ENCODE results near the gene HAUS8.
"Not testable (repeated sequence)": the region's sequence is repeated elsewhere in the genome, so short reads cannot be mapped to it uniquely, and the experiment has no call there.

HAUS8 gene

GRCh38 chr19:17101686-17102628 is 26.7 kb upstream of the HAUS8 start:
- no peak for DNase-seq (ENCODE audit: low read depth in 2 of 2)

GRCh38 chr19:17098326-17098725 is 23.1 kb upstream of the HAUS8 start:
- DNase-seq (ENCODE audit: low read depth in 2 of 2): no peak

GRCh38 chr19:17097593-17098126 is 22.4 kb upstream of the HAUS8 start:
- DNase-seq (ENCODE audit: low read depth in 2 of 2): no peak

- no peak for DNase-seq (ENCODE audit: low read depth in 2 of 2)
Observed at GRCh38 chr19:17095141-17095919, 20.1 kb upstream of the HAUS8 start.

- not testable (repeated sequence) for DNase-seq (ENCODE audit: low read depth in 2 of 2)
Observed at GRCh38 chr19:17094694-17095093, 19.4 kb upstream of the HAUS8 start.

- no peak for DNase-seq (ENCODE audit: low read depth in 2 of 2)
Observed at GRCh38 chr19:17092696-17093095, 17.4 kb upstream of the HAUS8 start.

GRCh38 chr19:17091758-17092333 is 16.6 kb upstream of the HAUS8 start:
- no peak for DNase-seq (ENCODE audit: low read depth in 2 of 2)

GRCh38 chr19:17090583-17090982 is 15.3 kb upstream of the HAUS8 start:
- DNase-seq (ENCODE audit: low read depth in 2 of 2): no peak

GRCh38 chr19:17088552-17088951 is 13.3 kb upstream of the HAUS8 start:
- DNase-seq (ENCODE audit: low read depth in 2 of 2): no peak

GRCh38 chr19:17086834-17087233 is 11.6 kb upstream of the HAUS8 start:
- no peak for DNase-seq (ENCODE audit: low read depth in 2 of 2)

- no peak for DNase-seq (ENCODE audit: low read depth in 2 of 2)
Observed at GRCh38 chr19:17086120-17086519, 10.9 kb upstream of the HAUS8 start.

- DNase-seq (ENCODE audit: low read depth in 2 of 2): no peak
Observed at GRCh38 chr19:17081672-17082630, 6.7 kb upstream of the HAUS8 start.

- DNase-seq (ENCODE audit: low read depth in 2 of 2): no peak
Observed at GRCh38 chr19:17080440-17080801, 5.2 kb upstream of the HAUS8 start.

- peak; percentile 95 for DNase-seq (ENCODE audit: low read depth in 2 of 2)
Observed at GRCh38 chr19:17079710-17080439, 4.6 kb upstream of the HAUS8 start.

GRCh38 chr19:17078920-17079709 is 3.9 kb upstream of the HAUS8 start:
- no peak for DNase-seq (ENCODE audit: low read depth in 2 of 2)

- no peak for DNase-seq (ENCODE audit: low read depth in 2 of 2)
Observed at GRCh38 chr19:17078036-17078919, 3.0 kb upstream of the HAUS8 start.

- DNase-seq (ENCODE audit: low read depth in 2 of 2): no peak
Observed at GRCh38 chr19:17077447-17078028, 2.3 kb upstream of the HAUS8 start.

GRCh38 chr19:17076543-17076991 is 1.3 kb upstream of the HAUS8 start:
- no peak for DNase-seq (ENCODE audit: low read depth in 2 of 2)
